B cell (primary cell): ENCODE measurements around the gene ZNRD2. TPM values are rescaled to one million over a fixed set of nuclear protein-coding genes. Genes with fewer than 3 reads are reported as not detected.

Source experiments
- ATAC-seq: fragments of 200-7000 bp; cut with Tn5 transposase; one replicate; pipeline ENCODE4 v1.10.0; 2021; ENCODE audit warnings: low read depth, mild to moderate bottlenecking, moderate number of reproducible peaks, moderate library complexity
- CTCF ChIA-PET: fragments of 350-600 bp; sonication (Branson Sonifier 250); formaldehyde crosslinking; loops from one replicate; lab custom pipeline; 2021; ENCODE audit warnings: antibody characterized with exemption, inconsistent platforms; lab: Charles Lee
- POLR2A ChIA-PET: fragments of 350-600 bp; sonication (Branson Sonifier 250); formaldehyde crosslinking; loops from one replicate; lab custom pipeline; 2021; ENCODE audit warnings: antibody characterized with exemption; lab: Charles Lee
- DNase-seq: peaks from one replicate; pipeline ENCODE4 v3.0.0; 2013
- H2AFZ ChIP-seq: 2 replicates; pipeline ENCODE4 v1.6.1; 2012; ENCODE audit warnings: mild to moderate bottlenecking, low read depth, low read length; ENCODE audit not compliant: insufficient read depth, poor library complexity, severe bottlenecking
- H3K27ac ChIP-seq, 2 donors: 1 replicate in 1 of 2; 2 replicates in 1 of 2; pipeline ENCODE4 v1.5.1; 2012 to 2013; ENCODE audit warnings: low read length in 2 of 2, mild to moderate bottlenecking in 2 of 2, moderate library complexity in 1 of 2
- H3K27me3 ChIP-seq, 4 experiments: fragments of 200-600 bp in 1 of 4; sonication (generic) in 1 of 4; replicated peaks in 1 of 4; 1 replicate in 2 of 4; 2 replicates in 2 of 4; pipeline versions ENCODE4 v1.6.1 to v1.7.0; 2013 to 2016; ENCODE audit warnings: low read length in 3 of 4, mild to moderate bottlenecking in 2 of 4, mixed read lengths in 1 of 4, moderate library complexity in 1 of 4; ENCODE audit not compliant: insufficient read depth in 4 of 4, control insufficient read depth in 3 of 4; ENCODE audit errors: control extremely low read depth in 1 of 4
- H3K36me3 ChIP-seq, 2 experiments: replicated peaks in 1 of 2; 1 replicate in 1 of 2; 2 replicates in 1 of 2; pipeline versions ENCODE4 v1.6.1 to v1.7.1; 2013; ENCODE audit warnings: low read length in 1 of 2; ENCODE audit not compliant: insufficient read depth in 2 of 2, control insufficient read depth in 1 of 2; ENCODE audit errors: control extremely low read depth in 1 of 2, extremely low read depth in 1 of 2
- H3K4me1 ChIP-seq, 2 donors: fragments of 200-600 bp in 1 of 2; sonication (generic) in 1 of 2; 1 replicate in 1 of 2; 2 replicates in 1 of 2; pipeline versions ENCODE4 v1.5.1 to v1.6.1; 2013 to 2017; ENCODE audit warnings: low read length in 2 of 2; ENCODE audit not compliant: control insufficient read depth in 2 of 2, insufficient read depth in 2 of 2
- H3K4me2 ChIP-seq: replicated peaks from 2 replicates; pipeline ENCODE3; 2012; ENCODE audit warnings: mild to moderate bottlenecking, low read depth, low read length; ENCODE audit not compliant: poor library complexity, severe bottlenecking
- H3K4me3 ChIP-seq, 5 experiments: fragments of 200-600 bp in 1 of 5; sonication (generic) in 1 of 5; 1 replicate in 3 of 5; 2 replicates in 2 of 5; pipeline versions ENCODE4 v1.5.1 to v1.7.0; 2011 to 2016; ENCODE audit warnings: low read length in 4 of 5, mild to moderate bottlenecking in 4 of 5, low read depth in 2 of 5, control low read depth in 1 of 5, moderate library complexity in 1 of 5; ENCODE audit not compliant: insufficient read depth in 1 of 5; ENCODE audit errors: control extremely low read depth in 1 of 5, extremely low read depth in 1 of 5
- H3K79me2 ChIP-seq: fragments of 200-600 bp; sonication (generic); one replicate; pipeline ENCODE4 v1.6.0; 2016; ENCODE audit warnings: low read length; ENCODE audit not compliant: control insufficient read depth, insufficient read depth
- H3K9ac ChIP-seq: fragments of 200-600 bp; sonication (generic); 2 replicates; pipeline ENCODE4 v1.6.1; 2017; ENCODE audit warnings: mild to moderate bottlenecking, low read length, moderate library complexity
- H3K9me3 ChIP-seq, 3 donors: one replicate each; pipeline versions ENCODE4 v1.6.1 to v1.7.1; 2013; ENCODE audit warnings: low read length in 2 of 3; ENCODE audit not compliant: control insufficient read depth in 2 of 3, insufficient read depth in 1 of 3; ENCODE audit errors: control extremely low read depth in 1 of 3
- H4K20me1 ChIP-seq: 2 replicates; pipeline ENCODE4 v1.6.0; 2012; ENCODE audit warnings: mild to moderate bottlenecking, low read length; ENCODE audit not compliant: insufficient read depth, control insufficient read depth, poor library complexity, severe bottlenecking
- H3K27ac Mint-ChIP-seq: one replicate; pipeline ENCODE4 v1.8.0; 2021; ENCODE audit warnings: mixed read lengths
- H3K27me3 Mint-ChIP-seq: one replicate; pipeline ENCODE4 v1.8.0; 2021; ENCODE audit warnings: mixed read lengths
- H3K4me1 Mint-ChIP-seq: one replicate; pipeline ENCODE4 v1.8.0; 2021; ENCODE audit warnings: mixed read lengths
- H3K4me3 Mint-ChIP-seq: one replicate; pipeline ENCODE4 v1.8.0; 2021; ENCODE audit warnings: mixed read lengths
- H3K9me3 Mint-ChIP-seq: one replicate; pipeline ENCODE4 v1.8.0; 2022; ENCODE audit warnings: mixed read lengths; ENCODE audit not compliant: insufficient read depth
- CTCF ChIP-seq: fragments of 200-600 bp; IDR thresholded peaks from one replicate; pipeline ENCODE4 v1.8.0; 2022; ENCODE audit warnings: antibody characterized with exemption, mild to moderate bottlenecking
- EZH2 ChIP-seq: IDR thresholded peaks from 2 replicates; pipeline ENCODE4 v1.6.1; 2012; ENCODE audit warnings: borderline replicate concordance, low read depth, mild to moderate bottlenecking, moderate library complexity, low read length; ENCODE audit not compliant: insufficient read depth, poor library complexity, severe bottlenecking
- WGBS: methylation state at CpG from one replicate; pipeline ENCODE4 v1.1.5; 2013; ENCODE audit warnings: missing lambda C conversion rate; ENCODE audit not compliant: insufficient coverage; 5-methylcytosine and 5-hydroxymethylcytosine counted together
- intact Hi-C: fragments of 100-400 bp; cut with micrococcal nuclease; formaldehyde crosslinking; loops from one replicate; pipeline ENCODE4 v1.10.0; 2022
- polyA plus RNA-seq: library from polyadenylated mRNA; depleted of rRNA; stranded (reverse); fragments of >200 nt; gene quantifications from 2 replicates; pipeline ENCODE4 v1.2.3, GENCODE V29; 2012
- total RNA-seq, 2 donors: library from RNA; stranded (reverse); fragments of 120-200 nt in 1 of 2; gene quantifications; 1 replicate in 1 of 2; 2 replicates in 1 of 2; pipeline versions ENCODE4 v1.2.3 to v1.2.4, GENCODE V29; 2013 to 2022

ZNRD2 gene
- total and polyA plus RNA-seq, 2 donors (not counting 1 experiment from before 2014, with no cell fraction given): 22.1 to 112 TPM

GRCh38 chr11:65577756-65578109, 7.5 kb downstream of the ZNRD2 start:
- DNase-seq: no peak

More at GRCh38 chr11:65577756-65578109, 7.5 kb downstream of the ZNRD2 start:
- Mint-ChIP-seq H3K9me3 (no peaks in the 10 kb centered on the region), H3K4me1 (peaks cover 47% of the 10 kb centered on the region), H3K27me3 (no peaks in the 10 kb centered on the region), H3K27ac (peak overlapping the region; percentile 96), H3K4me3 (peak overlapping the region; percentile 71)
- Histone ChIP-seq H3K9ac (peak overlapping the region; percentile 83), H3K79me2 (peaks cover 16% of the 10 kb centered on the region), H4K20me1 (peaks cover 26% of the 10 kb centered on the region), H3K36me3 (peaks cover 5 to 41% of the 10 kb centered on the region in 2 experiments), H3K27me3 (no peaks in the 10 kb centered on the region), H3K4me1 (peaks cover 26 to 46% of the 10 kb centered on the region in 2 donors), H2AFZ (no peak overlapping the region), H3K4me2 (peak overlapping the region; percentile 100), H3K9me3 (no peaks in the 10 kb centered on the region), H3K4me3 (peak overlapping the region in 3 of 5 experiments; percentile 55 to 90 (median 70)), H3K27ac (peak overlapping the region; percentile 92 to 94)
- ChIA-PET CTCF (interaction anchor here (1.0 to 5.5 kb wide), 6 partner anchors 10 to 69 kb away, joined by 3 to 97 read pairs (median 6); no protein-coding TSS in a partner anchor), POLR2A (interaction anchor here (2.2 to 7.5 kb wide), 4 partner anchors 10 to 75 kb away, joined by 7 to 53 read pairs (median 27); no protein-coding TSS in a partner anchor)
- intact Hi-C loops: loop anchor here (10.0 kb wide), 1 partner anchor 833 kb away; the partner anchor contains the start of gene RASGRP2
- WGBS: 54% methylated on average over 8 of the region's 8 CpGs
- TF ChIP-seq CTCF (no peak), EZH2 (no peak)
- no peak for ATAC-seq
